Vagina (tissue), 2 donors: ENCODE measurements around the gene RNH1.

Experiments used
- POLR2A ChIP-seq, 2 donors: fragments of 450-650 bp; IDR thresholded peaks; one replicate each; pipeline ENCODE4 v1.6.1; 2017; ENCODE audit warnings: antibody characterized with exemption in 2 of 2, mild to moderate bottlenecking in 2 of 2, moderate library complexity in 2 of 2
- TF ChIP-seq, protein P1 (sequence below), 3 experiments: fragments of 450-650 bp in 2 of 3; fragments of 200-600 bp in 1 of 3; sonication (generic) in 1 of 3; IDR thresholded peaks; one replicate each; pipeline ENCODE4 v1.5.1; 2017 to 2019; ENCODE audit warnings: antibody characterized with exemption in 3 of 3, mild to moderate bottlenecking in 2 of 3, moderate library complexity in 2 of 3

DNA sequence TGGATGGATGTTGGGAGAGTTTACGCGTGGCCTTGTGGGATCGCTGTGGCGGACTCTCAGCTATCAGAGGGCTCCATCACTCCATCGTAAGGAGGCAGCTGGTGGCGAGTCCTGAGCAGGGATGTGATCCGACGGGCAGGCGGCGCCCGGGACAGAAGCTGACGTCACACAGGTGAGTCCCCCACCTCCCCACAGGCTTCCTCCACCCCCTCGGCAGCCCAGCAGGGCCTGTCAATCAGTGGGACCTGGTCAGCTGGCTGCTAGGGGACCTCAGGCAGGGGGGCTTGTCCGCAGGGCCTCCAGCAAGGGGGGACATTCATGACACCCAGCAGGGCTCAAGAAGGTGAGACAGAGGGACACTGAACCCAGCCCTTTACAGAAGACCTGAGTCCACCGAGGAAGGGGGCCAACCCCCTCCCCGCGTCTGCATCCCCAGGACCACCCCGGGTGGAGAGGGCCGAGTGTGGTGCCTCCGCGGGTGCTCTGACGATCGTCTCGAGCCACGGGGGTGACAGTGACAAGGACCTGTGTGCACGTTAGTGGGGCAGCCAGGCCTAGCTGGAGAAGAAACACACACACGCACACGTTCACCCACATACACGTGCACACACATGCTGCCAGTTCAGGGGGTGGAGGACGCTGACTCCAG lies 21.2 kb upstream of the RNH1 start:
- TF ChIP-seq, protein P1, sequence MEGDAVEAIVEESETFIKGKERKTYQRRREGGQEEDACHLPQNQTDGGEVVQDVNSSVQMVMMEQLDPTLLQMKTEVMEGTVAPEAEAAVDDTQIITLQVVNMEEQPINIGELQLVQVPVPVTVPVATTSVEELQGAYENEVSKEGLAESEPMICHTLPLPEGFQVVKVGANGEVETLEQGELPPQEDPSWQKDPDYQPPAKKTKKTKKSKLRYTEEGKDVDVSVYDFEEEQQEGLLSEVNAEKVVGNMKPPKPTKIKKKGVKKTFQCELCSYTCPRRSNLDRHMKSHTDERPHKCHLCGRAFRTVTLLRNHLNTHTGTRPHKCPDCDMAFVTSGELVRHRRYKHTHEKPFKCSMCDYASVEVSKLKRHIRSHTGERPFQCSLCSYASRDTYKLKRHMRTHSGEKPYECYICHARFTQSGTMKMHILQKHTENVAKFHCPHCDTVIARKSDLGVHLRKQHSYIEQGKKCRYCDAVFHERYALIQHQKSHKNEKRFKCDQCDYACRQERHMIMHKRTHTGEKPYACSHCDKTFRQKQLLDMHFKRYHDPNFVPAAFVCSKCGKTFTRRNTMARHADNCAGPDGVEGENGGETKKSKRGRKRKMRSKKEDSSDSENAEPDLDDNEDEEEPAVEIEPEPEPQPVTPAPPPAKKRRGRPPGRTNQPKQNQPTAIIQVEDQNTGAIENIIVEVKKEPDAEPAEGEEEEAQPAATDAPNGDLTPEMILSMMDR (IDR thresholded peaks at IDR 0.05) = no peak
- no peak for TF ChIP-seq POLR2A (IDR thresholded peaks at IDR 0.05)
